NCI-H2196 treated with DMSO at 0.1 percent for 48 hours (cell line): ENCODE data around the gene THAP5.

Source experiments
- DNase-seq: peaks from one replicate; lab custom pipeline; 2025; ENCODE audit not compliant: unreplicated experiment; lab: John Stamatoyannopoulos, UW

The THAP5 gene, protein sequence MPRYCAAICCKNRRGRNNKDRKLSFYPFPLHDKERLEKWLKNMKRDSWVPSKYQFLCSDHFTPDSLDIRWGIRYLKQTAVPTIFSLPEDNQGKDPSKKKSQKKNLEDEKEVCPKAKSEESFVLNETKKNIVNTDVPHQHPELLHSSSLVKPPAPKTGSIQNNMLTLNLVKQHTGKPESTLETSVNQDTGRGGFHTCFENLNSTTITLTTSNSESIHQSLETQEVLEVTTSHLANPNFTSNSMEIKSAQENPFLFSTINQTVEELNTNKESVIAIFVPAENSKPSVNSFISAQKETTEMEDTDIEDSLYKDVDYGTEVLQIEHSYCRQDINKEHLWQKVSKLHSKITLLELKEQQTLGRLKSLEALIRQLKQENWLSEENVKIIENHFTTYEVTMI

DNA sequence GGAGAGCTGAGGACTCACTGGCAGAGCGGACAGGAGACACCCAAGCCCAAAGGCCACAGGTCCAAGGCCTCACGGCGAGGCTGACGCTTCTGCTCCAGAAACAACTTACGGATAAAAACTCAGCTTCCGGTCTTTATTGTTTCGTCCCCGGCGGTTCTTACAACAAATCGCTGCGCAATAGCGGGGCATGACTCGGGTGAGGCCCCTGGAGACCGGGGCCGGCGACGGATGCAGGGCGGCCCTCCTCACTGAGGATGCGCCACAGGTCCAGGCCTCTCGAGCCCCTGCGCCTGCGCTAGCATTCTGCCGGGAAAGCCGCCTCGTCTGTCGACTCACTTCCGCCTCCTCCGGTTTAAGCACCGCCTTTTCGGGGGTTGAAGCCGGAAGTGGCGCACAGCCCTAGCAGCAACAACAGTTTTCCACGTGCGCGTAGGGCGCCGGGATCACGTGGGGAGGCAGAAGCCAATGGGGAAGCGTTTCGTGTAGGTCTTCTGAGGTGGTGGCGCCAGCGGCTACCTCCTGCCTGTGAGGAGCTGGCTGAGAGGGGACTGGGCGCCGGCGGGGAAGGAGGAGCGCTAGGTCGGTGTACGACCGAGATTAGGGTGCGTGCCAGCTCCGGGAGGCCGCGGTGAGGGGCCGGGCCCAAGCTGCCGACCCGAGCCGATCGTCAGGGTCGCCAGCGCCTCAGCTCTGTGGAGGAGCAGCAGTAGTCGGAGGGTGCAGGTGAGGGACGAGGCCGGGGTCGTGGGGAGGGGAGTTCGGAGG, at the start of gene THAP5, which contains the start of gene DNAJB9:
THAP5 (minus strand) TSS at position 326 of the 765 bp plus-strand sequence; CDS start at position 189, 137 bp downstream.
DNAJB9 (plus strand) TSS at position 494 of the 765 bp plus-strand sequence. CDS start 1,853 bp downstream, outside the sequence.
- peak; percentile 98 for DNase-seq

DNA sequence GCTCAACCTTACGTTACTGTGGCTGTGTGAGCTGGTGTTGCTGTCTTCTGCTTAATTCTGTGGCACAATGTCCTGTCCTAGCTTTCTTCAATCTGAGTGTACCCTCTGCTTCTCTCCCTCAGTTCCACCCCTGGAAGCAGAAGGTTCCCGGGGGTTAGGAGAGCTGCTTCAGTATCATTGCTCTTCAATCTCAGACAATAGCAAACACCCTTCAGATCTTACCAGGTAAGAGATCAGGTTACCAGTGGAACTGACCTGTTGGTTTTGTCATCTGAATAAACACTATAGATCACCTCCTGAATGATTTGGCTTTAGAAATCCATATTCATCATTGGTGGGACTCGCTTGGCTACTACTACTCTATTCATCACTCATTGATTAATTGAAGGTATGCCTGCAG, 48.5 kb upstream of the THAP5 start:
- no peak for DNase-seq

DNA sequence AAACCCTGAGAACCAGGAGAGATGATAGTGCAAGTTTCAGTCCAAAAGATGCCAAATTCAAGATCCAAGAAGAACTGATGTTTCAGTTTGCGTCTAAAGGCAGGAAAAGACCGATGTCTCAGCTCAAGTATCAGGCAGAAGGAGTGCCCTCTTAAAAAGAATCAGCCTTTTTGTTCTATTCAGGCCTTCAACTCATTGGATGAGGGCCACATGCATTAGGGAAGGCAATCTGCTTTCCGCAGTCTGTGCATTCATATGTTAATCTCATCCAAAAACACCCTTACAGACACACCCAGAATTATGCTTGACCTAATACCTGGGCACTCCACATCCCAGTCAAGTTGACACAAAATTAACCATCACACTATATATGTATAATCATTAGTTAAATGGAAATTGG, 45.4 kb upstream of the THAP5 start:
- no peak for DNase-seq

GRCh38 chr7:108613949-108614381, 44.5 kb upstream of the THAP5 start:
- no peak for DNase-seq

DNA sequence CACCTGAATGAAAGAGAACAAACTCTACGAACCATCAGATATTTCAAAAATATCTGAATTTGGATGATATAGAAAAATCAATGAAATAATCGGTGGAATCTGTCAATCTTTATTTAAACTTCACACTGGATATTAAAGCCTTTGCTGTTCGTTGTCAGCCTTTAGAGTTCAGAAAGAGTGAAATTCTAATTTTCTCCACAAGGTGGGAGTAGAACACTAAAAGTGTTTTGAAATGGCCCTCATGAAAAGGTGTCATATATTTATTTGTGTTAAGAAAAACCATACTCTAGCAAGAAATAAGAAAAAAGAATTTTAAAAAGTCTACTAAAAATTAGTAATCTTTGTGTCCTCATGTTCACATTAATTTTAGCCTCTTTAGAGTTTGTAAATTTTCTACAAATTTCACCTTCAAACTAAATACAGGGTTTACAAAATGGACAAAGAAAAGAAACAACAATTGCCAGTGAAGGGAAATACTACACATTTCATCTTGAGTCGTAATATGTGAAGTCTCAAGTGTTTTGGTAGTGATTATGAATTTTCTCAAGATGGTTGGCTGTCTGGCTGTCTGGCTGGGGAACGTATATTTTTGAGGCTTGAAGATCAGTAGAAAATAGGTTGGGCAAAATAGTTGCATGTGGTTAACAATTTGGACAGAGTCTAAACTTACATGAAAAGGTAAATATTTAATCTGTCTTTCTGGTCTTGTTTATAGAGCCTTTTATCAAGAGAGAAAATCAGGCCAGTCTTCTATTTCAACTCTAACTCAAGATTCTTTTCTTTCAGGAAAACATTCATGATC, 43.8 kb upstream of the THAP5 start:
- peak; percentile 40 for DNase-seq

GRCh38 chr7:108611268-108611667, 41.8 kb upstream of the THAP5 start:
- no peak for DNase-seq

- DNase-seq, result no peak
Observed at GRCh38 chr7:108609643-108610042, 40.1 kb upstream of the THAP5 start.

- DNase-seq, result no peak
Observed at GRCh38 chr7:108605559-108606201, 36.2 kb upstream of the THAP5 start.

DNA sequence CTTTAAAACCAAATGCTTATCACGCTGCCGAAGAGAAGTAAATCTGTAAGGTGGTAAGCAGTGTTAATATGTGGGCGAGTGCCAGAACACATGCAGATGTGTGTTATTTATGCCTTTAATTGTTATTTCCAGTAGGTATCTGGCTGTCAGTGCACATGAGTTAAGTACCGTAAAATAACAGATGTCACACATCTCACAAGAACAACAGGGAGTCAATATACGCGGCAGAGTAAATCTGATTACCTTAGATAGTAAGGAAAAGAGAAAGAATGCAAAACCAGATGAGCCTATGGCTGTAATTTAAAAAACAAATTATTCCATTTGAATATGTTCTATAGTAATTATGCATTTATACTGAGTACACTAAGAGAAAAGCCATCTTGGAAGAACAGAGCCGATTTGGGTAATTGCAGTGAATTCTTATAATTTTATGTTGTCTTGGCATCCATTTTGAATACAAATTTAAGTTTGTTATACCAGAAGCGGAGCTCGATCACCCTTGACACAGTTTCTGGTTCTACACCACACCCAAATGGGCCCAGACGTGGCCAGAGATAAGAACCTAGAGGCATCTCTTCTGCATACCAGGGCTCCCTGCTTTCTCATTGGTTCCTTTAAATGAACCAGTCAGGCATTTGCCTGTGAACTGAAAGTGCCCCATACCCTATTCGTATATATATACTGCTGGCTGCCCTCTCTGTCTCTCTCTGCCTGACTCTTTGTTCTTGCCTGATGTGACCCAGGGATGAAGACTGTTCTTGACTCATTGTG, 35.0 kb upstream of the THAP5 start:
- DNase-seq, result no peak

- no peak for DNase-seq
Observed at GRCh38 chr7:108603656-108604306, 34.3 kb upstream of the THAP5 start.

- DNase-seq, result no peak
Observed at GRCh38 chr7:108600399-108600798, 30.9 kb upstream of the THAP5 start.

DNA sequence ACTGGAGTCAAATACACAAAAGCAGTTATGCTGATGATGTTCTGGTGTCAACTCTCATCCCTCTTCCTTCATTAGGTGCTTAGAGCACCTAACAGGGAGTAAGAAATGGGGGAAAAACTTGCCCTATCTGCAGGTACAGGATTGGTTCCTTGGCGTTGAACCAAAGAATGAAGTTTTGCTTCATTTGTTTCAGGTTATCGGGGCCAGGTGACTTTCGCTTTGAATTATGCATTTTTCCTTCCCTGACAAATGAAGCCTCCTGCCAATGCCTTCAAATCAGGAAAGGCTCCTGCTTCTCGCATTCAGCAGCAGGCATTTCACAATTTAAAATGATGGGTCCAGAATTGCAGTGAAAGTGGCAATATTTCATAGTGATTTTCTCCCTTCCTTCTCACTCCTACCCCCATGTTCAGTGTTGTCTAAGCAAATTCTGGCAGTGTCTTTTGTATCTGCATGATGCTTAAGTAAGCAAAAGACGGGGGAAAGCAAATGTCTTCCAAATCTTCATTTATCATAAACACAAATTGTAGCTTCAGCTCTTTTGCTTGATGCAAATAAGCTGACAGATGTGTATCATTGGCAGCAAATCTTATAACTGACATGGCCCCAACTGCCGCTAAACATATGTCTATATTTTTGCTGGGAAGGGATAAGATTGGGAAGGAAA, 29.5 kb upstream of the THAP5 start:
- DNase-seq, result no peak

DNA sequence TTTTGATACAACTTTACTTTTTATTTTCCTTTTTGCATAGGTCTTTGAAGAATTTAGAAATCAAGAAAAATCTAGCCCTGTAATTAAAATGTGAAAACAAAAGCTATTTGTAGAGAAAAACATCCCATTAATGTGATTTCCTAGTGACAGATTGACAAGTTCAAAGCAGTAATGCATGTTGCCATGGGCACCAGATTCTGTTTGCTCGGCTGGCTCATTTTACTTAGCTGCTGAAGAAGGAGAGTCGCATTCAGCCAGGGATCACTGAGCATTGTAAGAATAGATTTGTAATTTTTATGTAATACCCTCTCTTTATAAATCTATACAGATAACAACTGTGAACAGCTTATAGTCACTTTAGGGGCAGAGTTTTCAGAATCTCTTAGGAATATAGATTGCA, 28.6 kb upstream of the THAP5 start:
- DNase-seq, result no peak

DNA sequence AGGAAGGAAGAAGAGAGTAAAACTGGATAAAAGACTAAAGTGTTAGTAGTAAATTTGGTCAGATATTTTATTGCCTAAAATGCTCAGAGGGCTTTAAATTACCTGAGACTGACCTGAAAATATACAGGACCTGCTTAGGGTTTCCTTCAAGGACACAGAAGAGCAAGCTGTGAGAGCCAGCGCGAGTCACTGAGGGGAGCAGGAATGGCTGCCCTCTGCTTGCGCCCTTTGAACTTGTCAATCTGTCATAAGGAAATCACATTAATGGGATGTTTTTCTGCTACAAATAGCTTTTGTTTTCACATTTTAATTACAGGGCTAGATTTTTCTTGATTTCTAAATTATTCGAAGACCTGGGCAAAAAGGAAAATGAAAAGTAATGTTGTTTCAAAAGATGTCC, 27.1 kb upstream of the THAP5 start:
- no peak for DNase-seq

DNA sequence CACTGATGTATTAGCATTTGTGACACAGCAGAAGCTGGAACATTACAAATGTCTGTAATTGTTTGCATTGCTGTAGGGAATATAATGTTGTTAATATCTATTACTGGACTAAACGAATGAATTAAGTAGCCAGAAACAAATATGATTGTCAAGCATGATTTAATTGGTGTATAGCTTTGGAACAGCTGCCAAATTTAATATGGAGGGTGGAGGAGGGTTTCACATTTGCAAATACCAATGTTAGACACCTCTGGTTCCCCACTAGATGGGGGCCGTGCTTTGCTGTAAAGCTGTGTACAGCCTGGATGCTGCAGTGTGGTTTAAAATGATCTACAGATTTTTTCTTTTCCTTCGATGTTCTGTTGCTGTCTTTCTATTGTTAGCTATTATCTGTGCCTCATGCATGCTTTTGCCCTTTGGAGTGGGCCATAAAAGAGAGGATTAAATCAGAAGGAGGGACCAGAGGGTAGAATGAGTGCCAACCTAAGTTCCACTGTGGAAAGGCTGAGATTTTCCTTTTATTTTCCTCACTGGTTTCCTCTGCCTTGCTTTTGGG, 23.2 kb upstream of the THAP5 start:
- no peak for DNase-seq

DNA sequence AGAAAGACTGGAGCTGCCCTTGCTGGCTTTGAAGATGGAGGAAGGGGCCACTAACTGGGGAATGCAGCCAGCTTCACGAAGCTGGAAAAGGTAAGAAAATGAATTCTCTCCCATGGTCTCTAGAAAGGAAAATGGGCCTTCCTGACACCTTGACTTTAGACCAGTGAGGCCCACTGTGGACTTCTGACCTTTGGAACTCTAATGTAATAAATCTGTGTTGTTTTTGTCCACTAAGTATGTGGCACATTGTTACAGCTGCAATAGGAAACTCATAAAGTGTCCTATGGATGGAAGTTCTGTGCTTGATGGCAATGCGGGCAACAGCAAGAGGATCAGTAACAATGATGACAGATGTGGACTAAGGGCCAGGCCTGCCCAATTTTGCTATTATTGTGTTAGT, 21.1 kb upstream of the THAP5 start:
- no peak for DNase-seq

DNA sequence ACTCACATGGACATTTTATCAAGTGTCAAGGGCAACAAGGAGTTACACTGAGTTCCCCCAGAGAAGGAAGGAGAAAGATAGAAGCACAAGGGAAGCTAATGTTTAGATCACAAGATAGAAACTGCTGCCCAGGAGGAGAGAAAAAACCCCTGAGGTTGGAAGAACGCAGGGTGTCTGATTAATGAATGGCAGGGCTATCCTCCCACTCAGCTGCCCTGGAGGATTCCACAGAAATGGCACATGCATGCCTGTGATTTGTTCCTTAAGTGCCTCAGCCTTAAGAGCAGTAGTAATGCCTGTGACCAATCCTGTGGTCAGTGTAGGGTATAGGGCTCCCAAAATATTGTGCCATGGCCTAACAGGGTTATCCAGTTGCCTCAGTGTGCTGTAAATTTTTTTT, 20.4 kb upstream of the THAP5 start:
- no peak for DNase-seq

DNA sequence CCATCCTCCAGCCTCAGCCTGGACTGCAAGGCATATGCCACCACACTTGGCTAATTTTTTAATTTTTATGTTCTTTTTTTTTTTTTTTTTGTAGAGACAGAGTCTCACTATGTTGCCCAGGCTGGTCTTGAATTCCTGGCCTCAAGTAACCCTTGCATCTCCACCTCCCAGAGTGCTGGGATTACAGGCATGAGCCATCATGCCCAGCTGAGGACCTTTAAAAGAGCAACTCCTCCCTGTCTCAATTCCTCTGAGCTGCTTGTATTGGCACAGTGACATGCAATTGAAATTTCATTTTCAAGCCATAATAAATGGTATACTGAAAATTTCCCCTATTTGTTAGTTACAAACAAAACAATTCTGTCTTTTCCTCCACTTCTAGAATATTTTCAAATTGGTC, 19.7 kb upstream of the THAP5 start:
- DNase-seq, result no peak

- no peak for DNase-seq
Observed at GRCh38 chr7:108586274-108586710, 16.8 kb upstream of the THAP5 start.
